ENCODE measurements around the gene CRMP1.

Gene CRMP1

GRCh38 chr4:5826437-5827107, 66.3 kb downstream of the CRMP1 start:
- in situ Hi-C loops (cut with HindIII; ENCODE audit: low sequenced_read_pairs), result no loop called here
- no peak for DNase-seq (ENCODE audit: low read depth, low spot score)
- H3K4me3 ChIP-seq (ENCODE audit: low read depth, low read length), result no peak overlapping the region
- TF ChIP-seq CTCF (IDR thresholded peaks at IDR 0.05; ENCODE audit: low read depth, low read length), result no peak

- no peak for TF ChIP-seq CTCF (IDR thresholded peaks at IDR 0.05; ENCODE audit: low read depth, low read length)
- no peak for DNase-seq (ENCODE audit: low read depth, low spot score)
- in situ Hi-C loops (cut with HindIII; ENCODE audit: low sequenced_read_pairs), result no loop called here
- no peak overlapping the region for H3K4me3 ChIP-seq (ENCODE audit: low read depth, low read length)
These were observed 67.4 kb downstream of the CRMP1 start for GRCh38 chr4:5825321-5826041.

- DNase-seq (ENCODE audit: low read depth, low spot score), result peak; percentile 39
- in situ Hi-C loops (cut with HindIII; ENCODE audit: low sequenced_read_pairs), result no loop called here
- H3K4me3 ChIP-seq (ENCODE audit: low read depth, low read length), result no peak overlapping the region
- peak; percentile 73 for TF ChIP-seq CTCF (IDR thresholded peaks at IDR 0.05; ENCODE audit: low read depth, low read length)
These were observed 68.3 kb downstream of the CRMP1 start for GRCh38 chr4:5824635-5825034.

GRCh38 chr4:5824227-5824626, 68.7 kb downstream of the CRMP1 start:
- no peak for TF ChIP-seq CTCF (IDR thresholded peaks at IDR 0.05; ENCODE audit: low read depth, low read length)
- in situ Hi-C loops (cut with HindIII; ENCODE audit: low sequenced_read_pairs), result no loop called here
- no peak for DNase-seq (ENCODE audit: low read depth, low spot score)
- H3K4me3 ChIP-seq (ENCODE audit: low read depth, low read length), result no peak overlapping the region

- DNase-seq (ENCODE audit: low read depth, low spot score), result no peak
- no peak overlapping the region for H3K4me3 ChIP-seq (ENCODE audit: low read depth, low read length)
- in situ Hi-C loops (cut with HindIII; ENCODE audit: low sequenced_read_pairs), result no loop called here
- TF ChIP-seq CTCF (IDR thresholded peaks at IDR 0.05; ENCODE audit: low read depth, low read length), result no peak
These were observed 69.2 kb downstream of the CRMP1 start for GRCh38 chr4:5823542-5824211.

- H3K4me3 ChIP-seq (ENCODE audit: low read depth, low read length), result no peak overlapping the region
- no peak for TF ChIP-seq CTCF (IDR thresholded peaks at IDR 0.05; ENCODE audit: low read depth, low read length)
- DNase-seq (ENCODE audit: low read depth, low spot score), result no peak
- in situ Hi-C loops (cut with HindIII; ENCODE audit: low sequenced_read_pairs), result no loop called here
These were observed 70.3 kb downstream of the CRMP1 start for GRCh38 chr4:5822619-5823018.

All from astrocyte of the spinal cord (primary cell).